HS-5 (cell line): ENCODE results near the gene SULT1A3.
"Not testable (repeated sequence)": the region's sequence is repeated elsewhere in the genome, so short reads cannot be mapped to it uniquely, and the experiment has no call there.

Experiments
- DNase-seq: peaks from one replicate; pipeline ENCODE4 v3.0.0-alpha.2; 2012; ENCODE audit warnings: low read depth

Gene SULT1A3

GRCh38 chr16:30186782-30187555 lies 12.1 kb upstream of the SULT1A3 start:
- DNase-seq, result no peak

GRCh38 chr16:30187556-30187865 lies 11.5 kb upstream of the SULT1A3 start:
- DNase-seq, result no peak

- DNase-seq, result no peak
These were observed 11.0 kb upstream of the SULT1A3 start for GRCh38 chr16:30187971-30188561.

GRCh38 chr16:30191158-30191557 lies 7.9 kb upstream of the SULT1A3 start:
- DNase-seq, result not testable (repeated sequence)

- not testable (repeated sequence) for DNase-seq
These were observed 6.0 kb upstream of the SULT1A3 start for GRCh38 chr16:30193098-30193497.

- DNase-seq, result not testable (repeated sequence)
These were observed 5.4 kb upstream of the SULT1A3 start, which contains the start of the genes BOLA2B and SLX1A for GRCh38 chr16:30193615-30194014. Gene BOLA2B (minus strand): TSS chr16:30193666. CDS start chr16:30193595, 71 bp downstream. Gene SLX1A (plus strand): TSS chr16:30193875. CDS start chr16:30194085, 210 bp downstream.

- not testable (repeated sequence) for DNase-seq
These were observed 4.7 kb upstream of the SULT1A3 start for GRCh38 chr16:30194172-30194925.

- DNase-seq, result not testable (repeated sequence)
These were observed 2.1 kb upstream of the SULT1A3 start for GRCh38 chr16:30197001-30197400.

- not testable (repeated sequence) for DNase-seq
These were observed 721 bp downstream of the SULT1A3 start for GRCh38 chr16:30199608-30200343.

GRCh38 chr16:30205541-30206236 lies 6.6 kb downstream of the SULT1A3 start:
- not testable (repeated sequence) for DNase-seq

GRCh38 chr16:30206252-30206651 lies 7.2 kb downstream of the SULT1A3 start:
- DNase-seq, result not testable (repeated sequence)

GRCh38 chr16:30207063-30207704 lies 8.1 kb downstream of the SULT1A3 start:
- not testable (repeated sequence) for DNase-seq

GRCh38 chr16:30209032-30209431 lies 10.0 kb downstream of the SULT1A3 start:
- not testable (repeated sequence) for DNase-seq

GRCh38 chr16:30211414-30211813 lies 12.4 kb downstream of the SULT1A3 start:
- DNase-seq, result not testable (repeated sequence)

- DNase-seq, result not testable (repeated sequence)
These were observed 18.0 kb downstream of the SULT1A3 start for GRCh38 chr16:30217082-30217481.

GRCh38 chr16:30248379-30248778 lies 49.3 kb downstream of the SULT1A3 start, which contains the start of gene NPIPB13:
Gene NPIPB13 (minus strand): TSS chr16:30248479. CDS start chr16:30245573, 2,906 bp downstream.
- DNase-seq, result not testable (repeated sequence)
